ENCODE results near the gene VRK1. TPM values are rescaled to one million over a fixed set of nuclear protein-coding genes. Genes with fewer than 3 reads are reported as not detected.
A peak's percentile ranks its signal among the peaks of the same experiment; 100 is the strongest.

The VRK1 gene
- total and polyA plus RNA-seq, 2 experiments from 2014 or later, result 16.2 to 22.8 TPM

DNA sequence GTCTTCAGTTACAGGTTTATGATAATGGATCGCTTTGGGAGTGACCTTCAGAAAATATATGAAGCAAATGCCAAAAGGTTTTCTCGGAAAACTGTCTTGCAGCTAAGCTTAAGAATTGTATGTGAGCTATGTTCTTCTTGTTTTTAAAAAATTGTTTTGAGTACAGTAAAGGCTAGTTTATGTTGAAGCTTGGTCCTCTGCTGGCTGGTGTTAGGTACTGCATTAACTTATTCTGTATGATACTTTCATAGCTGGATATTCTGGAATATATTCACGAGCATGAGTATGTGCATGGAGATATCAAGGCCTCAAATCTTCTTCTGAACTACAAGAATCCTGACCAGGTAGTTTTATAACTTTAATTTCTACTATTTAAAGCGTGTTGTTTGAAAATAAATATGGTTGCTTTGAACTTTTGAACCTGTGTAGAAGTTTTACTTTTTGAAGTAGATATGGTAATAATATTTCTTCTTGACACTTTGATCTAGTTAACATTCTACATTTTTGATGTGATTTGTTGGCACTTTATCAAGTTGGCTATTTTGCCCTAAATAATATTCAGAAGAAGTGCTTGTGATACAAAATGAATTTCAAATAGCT, 55.7 kb downstream of the VRK1 start:
- no peaks in the 10 kb centered on the region for H3K36me3 ChIP-seq
- H3K4me1 ChIP-seq (ENCODE audit: low read depth), result peaks cover 6% of the 10 kb centered on the region
- H3K27ac ChIP-seq, result peak overlapping the region; percentile 3
- H3K27me3 ChIP-seq, result no peaks in the 10 kb centered on the region
- H3K4me3 ChIP-seq, result no peak overlapping the region
- DNase-seq (ENCODE audit: low read depth in 1 of 2, low spot score in 1 of 2), result peak; percentile 46 to 75
- no peaks in the 10 kb centered on the region for H3K9me3 ChIP-seq (ENCODE audit: low read depth)
- TF ChIP-seq, protein P1, sequence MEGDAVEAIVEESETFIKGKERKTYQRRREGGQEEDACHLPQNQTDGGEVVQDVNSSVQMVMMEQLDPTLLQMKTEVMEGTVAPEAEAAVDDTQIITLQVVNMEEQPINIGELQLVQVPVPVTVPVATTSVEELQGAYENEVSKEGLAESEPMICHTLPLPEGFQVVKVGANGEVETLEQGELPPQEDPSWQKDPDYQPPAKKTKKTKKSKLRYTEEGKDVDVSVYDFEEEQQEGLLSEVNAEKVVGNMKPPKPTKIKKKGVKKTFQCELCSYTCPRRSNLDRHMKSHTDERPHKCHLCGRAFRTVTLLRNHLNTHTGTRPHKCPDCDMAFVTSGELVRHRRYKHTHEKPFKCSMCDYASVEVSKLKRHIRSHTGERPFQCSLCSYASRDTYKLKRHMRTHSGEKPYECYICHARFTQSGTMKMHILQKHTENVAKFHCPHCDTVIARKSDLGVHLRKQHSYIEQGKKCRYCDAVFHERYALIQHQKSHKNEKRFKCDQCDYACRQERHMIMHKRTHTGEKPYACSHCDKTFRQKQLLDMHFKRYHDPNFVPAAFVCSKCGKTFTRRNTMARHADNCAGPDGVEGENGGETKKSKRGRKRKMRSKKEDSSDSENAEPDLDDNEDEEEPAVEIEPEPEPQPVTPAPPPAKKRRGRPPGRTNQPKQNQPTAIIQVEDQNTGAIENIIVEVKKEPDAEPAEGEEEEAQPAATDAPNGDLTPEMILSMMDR (IDR thresholded peaks at IDR 0.05; ENCODE audit: low read depth, low read length), result peak; percentile 74

DNA sequence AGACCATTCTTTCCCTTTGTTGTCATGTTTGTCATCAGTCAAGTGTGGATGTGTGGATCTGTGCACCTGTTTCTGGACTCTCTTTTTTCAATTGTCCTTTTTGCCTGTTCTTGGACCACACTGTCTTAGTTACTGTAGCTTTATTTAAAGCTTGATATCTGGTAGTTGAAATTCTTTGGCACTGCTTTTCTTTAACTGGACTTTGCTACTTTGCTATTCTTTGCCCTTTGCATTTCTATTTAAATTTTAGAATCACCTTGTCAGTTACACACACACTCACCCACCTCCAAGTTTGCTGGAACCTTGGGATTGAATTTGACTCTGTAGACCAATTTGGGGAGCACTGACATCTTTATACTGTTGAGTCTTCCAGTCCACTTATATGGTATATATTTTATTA, 61.5 kb downstream of the VRK1 start:
- no peaks in the 10 kb centered on the region for H3K27me3 ChIP-seq
- no peaks in the 10 kb centered on the region for H3K36me3 ChIP-seq
- H3K4me3 ChIP-seq, result no peak overlapping the region
- DNase-seq (ENCODE audit: low read depth in 1 of 2, low spot score in 1 of 2), result no peak
- no peaks in the 10 kb centered on the region for H3K9me3 ChIP-seq (ENCODE audit: low read depth)
- TF ChIP-seq, protein P1 (IDR thresholded peaks at IDR 0.05; ENCODE audit: low read depth, low read length), result no peak
- H3K27ac ChIP-seq, result no peak overlapping the region
- peaks cover 18% of the 10 kb centered on the region for H3K4me1 ChIP-seq (ENCODE audit: low read depth)

DNA sequence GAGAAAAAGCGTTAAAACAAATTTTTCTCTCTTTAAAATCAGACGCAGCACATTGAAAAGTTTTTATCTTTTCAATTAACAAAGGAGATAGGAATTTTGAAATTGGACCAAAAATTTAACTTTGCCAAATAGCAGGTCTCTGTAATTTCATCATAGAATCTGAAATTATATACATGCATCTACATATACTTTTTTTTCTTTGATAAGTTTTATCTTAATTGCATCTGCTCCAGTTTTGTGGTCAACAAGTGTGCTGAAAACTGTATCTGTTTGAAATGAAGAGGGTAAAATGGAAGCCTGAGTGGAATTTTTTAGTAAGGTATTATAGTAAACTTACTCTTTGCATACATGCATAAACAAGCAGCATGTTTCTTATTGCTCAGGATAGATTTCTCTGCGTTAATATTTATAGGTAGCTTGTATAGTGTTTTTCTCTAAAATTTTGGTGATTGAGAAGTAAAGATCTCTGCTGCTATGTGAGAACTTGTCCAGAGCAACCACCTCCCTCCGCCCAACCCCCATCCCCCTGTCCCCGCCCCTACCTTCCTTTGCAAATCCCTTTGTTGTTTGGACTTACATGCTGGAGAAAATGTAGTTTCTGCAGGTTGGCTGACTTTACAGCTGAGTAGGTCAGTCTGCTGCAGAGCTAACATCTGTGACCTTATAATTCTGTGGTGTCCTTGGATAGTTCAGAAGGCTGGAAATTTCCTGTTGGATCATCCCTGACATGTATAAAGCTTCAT, 64.6 kb downstream of the VRK1 start:
- no peak overlapping the region for H3K4me3 ChIP-seq
- DNase-seq (ENCODE audit: low read depth in 1 of 2, low spot score in 1 of 2), result peak in 1 of 2 donors; percentile 54
- H3K36me3 ChIP-seq, result no peaks in the 10 kb centered on the region
- peak overlapping the region; percentile 67 for H3K27ac ChIP-seq
- no peaks in the 10 kb centered on the region for H3K27me3 ChIP-seq
- no peaks in the 10 kb centered on the region for H3K9me3 ChIP-seq (ENCODE audit: low read depth)
- TF ChIP-seq, protein P1 (IDR thresholded peaks at IDR 0.05; ENCODE audit: low read depth, low read length), result no peak
- H3K4me1 ChIP-seq (ENCODE audit: low read depth), result peaks cover 20% of the 10 kb centered on the region

DNA sequence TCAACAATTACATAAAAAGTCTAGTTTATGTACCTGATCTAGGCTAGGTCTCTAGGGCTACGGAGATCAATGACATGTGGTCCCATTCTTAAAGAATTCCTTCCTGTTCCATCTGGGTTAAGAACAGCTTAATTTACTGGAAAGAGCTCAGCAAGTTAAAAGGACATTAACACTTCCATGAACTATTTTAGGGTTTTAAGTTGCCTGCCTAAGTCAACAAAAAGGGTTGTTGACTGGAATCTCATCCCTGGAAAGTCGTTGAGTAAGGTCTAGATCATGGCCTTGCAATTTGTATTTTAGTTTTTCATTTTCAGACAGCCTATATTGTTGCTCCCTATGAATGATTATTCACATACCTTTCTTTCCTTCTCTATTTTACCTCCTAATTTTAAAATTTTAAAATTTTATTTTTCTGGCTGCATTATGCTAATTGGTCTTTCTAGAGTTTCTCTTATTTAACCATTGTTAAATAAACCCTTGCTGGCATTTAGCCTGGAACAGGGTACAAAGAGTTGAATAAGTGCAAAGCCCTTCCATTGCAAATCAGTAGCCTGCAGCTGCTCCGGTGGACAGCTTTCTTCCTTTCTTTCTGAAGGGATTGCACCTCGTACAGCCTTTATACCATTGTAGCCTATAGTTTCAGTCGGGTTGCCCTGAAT, 66.3 kb downstream of the VRK1 start:
- TF ChIP-seq, protein P1 (IDR thresholded peaks at IDR 0.05; ENCODE audit: low read depth, low read length), result no peak
- Histone ChIP-seq H3K9me3 (ENCODE audit: low read depth) (no peaks in the 10 kb centered on the region), H3K36me3 (no peaks in the 10 kb centered on the region), H3K4me3 (no peak overlapping the region), H3K27me3 (no peaks in the 10 kb centered on the region), H3K27ac (no peak overlapping the region), H3K4me1 (ENCODE audit: low read depth) (peaks cover 20% of the 10 kb centered on the region)
- DNase-seq (ENCODE audit: low read depth in 1 of 2, low spot score in 1 of 2), result peak in 1 of 2 donors; percentile 25

DNA sequence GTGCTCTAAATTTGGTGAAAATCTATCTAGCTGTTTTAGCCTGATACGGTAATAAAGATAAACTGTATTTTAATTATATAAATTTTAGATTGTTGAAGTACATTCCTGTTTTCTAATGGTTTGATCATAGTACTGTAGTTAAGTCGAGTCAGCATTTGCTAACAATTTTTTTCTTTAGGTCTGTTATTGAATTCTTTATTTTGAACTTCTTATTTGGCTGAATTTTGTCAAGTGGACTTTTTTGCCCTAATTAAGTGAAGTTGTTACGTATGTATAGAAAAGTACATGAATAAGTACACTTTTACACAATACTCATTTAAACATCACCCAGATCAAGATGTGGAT, 66.8 kb downstream of the VRK1 start:
- no peak for DNase-seq (ENCODE audit: low read depth in 1 of 2, low spot score in 1 of 2)
- TF ChIP-seq, protein P1 (IDR thresholded peaks at IDR 0.05; ENCODE audit: low read depth, low read length), result no peak
- Histone ChIP-seq H3K4me3 (no peak overlapping the region), H3K4me1 (ENCODE audit: low read depth) (peaks cover 20% of the 10 kb centered on the region), H3K9me3 (ENCODE audit: low read depth) (no peaks in the 10 kb centered on the region), H3K36me3 (no peaks in the 10 kb centered on the region), H3K27me3 (no peaks in the 10 kb centered on the region), H3K27ac (no peak overlapping the region)

All from cardiac muscle cell (in vitro differentiated cells and primary cell).